Measurements from ENCODE around the gene SUPT20HL1.

The SUPT20HL1 gene

DNA sequence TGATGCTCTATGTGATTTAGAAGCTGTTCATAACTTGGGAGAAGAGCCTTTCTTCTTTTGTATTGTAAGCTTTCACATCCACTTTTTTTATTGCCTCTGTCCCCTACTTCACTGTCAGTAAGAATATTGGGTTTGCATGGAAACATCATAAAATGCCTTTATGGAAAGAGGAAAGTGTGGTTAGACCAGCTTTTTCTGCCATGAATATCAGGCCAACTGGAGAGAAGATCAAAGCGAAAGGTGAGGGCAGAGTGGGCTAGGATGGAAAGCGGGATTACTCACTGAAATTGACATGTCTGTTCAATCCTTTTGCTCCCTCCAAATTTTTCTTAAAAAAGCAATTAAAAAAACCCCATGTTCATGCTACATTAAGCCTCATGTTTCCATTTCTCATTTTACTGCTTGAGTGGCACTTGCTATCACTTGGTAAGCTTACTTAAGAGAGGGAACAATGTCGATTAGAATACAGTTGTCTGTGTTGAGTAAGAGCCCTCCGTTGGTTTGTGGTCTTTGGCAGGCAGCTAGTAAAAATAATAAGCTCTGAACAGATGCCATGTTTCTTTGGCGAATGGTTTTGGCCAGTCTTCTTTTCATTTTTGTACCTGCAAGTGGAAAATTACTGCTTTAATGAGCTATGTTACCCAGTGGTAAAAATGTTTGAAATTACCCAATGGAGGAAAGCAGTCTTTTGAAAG, 35.9 kb downstream of the SUPT20HL1 start:
- DNase-seq (ENCODE audit: low read depth in 2 of 3, low spot score in 1 of 3): no peak

DNA sequence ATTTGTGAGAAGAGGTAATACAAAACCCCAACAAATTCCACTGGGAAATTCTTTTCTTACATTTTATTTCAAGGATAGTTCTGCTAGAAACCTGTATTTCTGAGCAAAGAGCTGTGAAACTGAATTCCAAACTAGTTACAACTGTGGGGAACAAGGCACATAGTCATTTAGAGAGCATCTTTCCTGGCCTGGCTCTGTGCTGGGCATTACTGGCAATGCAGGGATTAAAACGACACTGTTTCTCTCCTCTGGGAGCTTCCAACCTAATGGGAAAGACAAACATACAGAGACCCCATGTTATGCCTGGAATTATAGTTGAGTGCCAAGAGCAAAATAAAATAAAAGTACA, 36.5 kb downstream of the SUPT20HL1 start:
- no peak for DNase-seq (ENCODE audit: low read depth in 2 of 3, low spot score in 1 of 3)

- no peak for DNase-seq (ENCODE audit: low read depth in 2 of 3, low spot score in 1 of 3)
Observed at GRCh38 chrX:24398766-24399165, 38.3 kb downstream of the SUPT20HL1 start.

- DNase-seq (ENCODE audit: low read depth in 2 of 3, low spot score in 1 of 3): no peak
Observed at GRCh38 chrX:24399550-24399949, 39.1 kb downstream of the SUPT20HL1 start.

DNA sequence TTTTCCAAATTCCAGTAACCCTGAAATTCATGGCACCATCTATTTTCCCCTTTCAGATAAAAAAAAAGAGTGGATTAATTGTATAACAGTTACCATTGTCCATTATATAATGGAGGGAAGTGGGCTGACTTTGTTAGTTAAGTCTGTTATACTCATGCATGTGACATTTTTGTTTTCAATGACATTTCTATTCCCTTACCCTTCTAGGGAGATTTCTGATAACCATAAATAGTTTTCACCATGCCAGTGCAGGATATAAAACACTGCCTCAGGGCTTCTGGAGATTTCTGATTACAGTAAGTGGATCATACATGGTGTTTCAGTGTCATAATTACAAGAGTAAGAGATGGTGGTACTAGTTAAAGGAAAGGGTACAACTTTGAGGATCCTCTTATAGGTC, 45.5 kb downstream of the SUPT20HL1 start:
- no peak for DNase-seq (ENCODE audit: low read depth in 2 of 3, low spot score in 1 of 3)
